Activated T-cell treated with anti-CD3 and anti-CD28 coated beads for 1 hour (primary cell): ENCODE measurements around the gene RBM20.
"Not testable (repeated sequence)": the region's sequence is repeated elsewhere in the genome, so short reads cannot be mapped to it uniquely, and the experiment has no call there.

Experiments used
- DNase-seq: peaks from one replicate; pipeline ENCODE4 v3.0.0-alpha.2; 2020; ENCODE audit warnings: low read depth

RBM20 gene

DNA sequence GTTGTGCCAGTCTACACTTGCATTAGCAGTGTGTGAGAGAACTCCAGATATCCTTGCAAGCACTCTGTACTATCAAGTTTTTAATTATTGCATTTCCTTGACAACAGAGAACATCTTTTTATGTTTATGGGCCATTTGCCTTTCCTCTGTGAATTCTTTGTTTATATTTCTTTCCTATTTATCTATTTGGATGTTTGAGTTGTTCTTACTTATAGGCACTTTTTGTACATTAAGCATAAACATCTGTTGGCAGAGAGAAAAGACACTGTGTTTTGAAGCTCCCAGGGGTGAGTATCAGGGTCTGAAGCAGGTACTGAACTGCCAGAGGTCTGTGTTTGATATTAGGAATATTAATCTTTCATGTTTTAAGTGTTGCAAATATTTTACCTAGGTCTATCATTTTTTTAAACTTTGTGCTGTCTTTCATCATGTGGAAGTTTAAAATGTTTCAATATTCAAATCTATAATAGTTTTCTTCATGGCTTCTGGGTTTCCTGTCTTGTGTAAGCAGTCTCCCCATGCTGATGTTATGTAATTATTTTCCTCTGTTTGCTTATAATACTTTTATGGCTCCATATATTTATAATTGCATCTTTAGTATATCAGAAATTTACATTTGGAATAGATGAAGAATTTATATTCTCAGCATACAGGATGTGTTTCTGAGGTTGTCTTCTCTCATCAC lies 209.9 kb downstream of the RBM20 start:
- DNase-seq, result no peak

DNA sequence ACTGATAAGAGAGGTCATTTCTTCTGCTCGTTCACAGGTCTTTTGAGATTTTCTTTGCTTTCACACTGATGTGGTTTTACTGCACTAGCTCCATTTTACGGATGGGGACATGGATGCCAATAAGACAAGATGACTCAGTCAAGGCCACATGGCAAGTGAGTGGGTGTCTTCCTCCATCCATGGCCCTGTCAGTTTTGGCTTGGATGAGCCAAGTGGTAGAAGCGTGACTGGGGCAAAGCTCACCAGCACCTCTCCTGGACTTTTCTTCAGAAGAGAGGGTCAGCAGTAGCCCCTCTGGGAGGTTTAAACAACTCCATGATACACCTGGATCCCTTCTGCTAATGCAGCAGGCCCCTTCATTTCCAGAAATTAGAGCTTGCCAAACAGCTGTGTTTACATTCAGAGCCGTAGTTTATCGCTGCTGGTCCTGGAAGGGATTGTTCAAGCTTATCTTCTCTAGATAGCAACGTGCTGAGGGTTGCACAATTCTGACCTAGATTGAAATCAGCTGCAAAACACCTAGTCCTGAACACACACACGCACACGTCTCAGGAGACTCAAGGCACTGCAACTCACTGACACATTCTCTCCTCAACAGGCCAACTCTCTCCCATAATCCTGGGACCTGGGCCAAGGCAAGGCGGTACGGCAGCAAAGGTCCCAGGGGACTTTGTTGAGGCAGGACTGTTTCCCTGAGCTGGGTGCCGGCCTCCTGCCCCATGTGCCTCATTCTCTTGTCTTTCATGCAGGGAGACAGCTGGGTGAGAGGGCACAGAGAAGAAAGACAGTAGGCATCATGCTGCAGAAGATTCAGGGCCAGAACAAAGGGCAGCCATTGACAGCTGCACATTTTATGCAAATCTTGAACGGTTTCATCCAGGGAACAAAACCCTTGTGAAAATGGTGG lies 213.4 kb downstream of the RBM20 start:
- no peak for DNase-seq

DNA sequence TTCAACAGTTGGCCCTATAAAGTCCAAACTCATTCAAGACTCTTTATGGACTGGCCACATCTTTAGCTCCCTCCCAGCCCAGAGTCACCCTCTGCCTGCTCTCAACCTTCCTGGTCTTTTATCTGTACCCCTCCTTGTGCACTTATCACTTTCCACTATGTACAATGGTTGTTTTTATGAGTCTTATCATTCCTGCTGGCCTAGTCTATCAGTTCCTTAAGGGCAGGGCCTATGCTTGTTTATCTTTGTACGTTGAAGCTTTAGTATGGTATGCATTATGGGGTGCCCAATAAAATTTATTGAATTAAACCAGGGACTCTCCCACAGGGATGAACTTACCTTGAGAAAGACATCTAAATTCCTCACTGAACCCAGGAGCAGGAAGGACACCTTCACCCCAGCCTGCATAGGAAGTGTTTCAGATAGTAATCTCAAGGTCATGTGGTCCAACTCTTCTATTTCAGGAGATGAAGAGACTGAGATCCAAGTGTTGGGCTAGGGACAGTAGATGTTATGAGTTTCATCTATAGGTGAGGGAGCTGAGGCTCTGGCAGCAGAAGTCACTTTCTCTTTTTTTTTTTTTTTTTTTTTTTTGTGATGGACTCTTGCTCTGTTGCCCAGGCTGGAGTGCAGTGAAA lies 214.3 kb downstream of the RBM20 start:
- DNase-seq, result no peak

DNA sequence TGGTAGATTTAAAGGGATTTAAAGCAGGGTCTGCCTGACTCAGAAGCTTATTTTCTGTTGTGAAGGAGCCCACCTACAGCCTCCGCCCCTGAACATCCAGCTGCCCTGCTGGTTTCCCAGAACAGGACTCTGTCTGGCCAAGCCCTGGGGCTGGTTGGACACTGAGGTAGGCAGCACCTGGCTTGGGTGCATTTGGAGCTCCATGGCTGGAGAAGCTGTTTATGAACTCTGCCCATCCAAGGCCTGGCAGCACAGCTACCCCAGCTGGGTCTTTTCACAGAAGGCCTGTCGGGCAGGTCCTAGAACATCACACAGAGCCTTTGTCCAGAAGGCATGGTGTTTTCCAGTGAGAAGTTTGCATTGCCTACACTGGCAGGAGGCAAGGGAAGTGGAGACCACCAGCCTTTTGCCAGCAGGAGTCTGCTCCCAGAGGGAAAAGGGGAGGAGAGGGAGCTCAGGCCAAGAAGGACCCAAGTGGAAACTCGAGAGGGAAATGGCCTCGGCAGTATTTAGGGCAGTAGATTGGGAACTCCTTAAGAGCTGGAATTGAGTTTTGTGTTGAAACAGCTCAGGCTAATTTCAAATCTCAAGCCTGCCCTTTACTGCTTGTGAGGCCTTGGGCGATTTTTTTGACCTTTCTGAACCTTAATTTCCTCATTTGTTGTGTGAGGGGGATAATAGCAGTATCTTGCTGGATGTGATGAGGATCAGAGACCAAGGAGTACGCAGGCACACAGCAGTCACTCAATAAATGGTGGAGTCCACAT lies 215.3 kb downstream of the RBM20 start:
- no peak for DNase-seq

DNA sequence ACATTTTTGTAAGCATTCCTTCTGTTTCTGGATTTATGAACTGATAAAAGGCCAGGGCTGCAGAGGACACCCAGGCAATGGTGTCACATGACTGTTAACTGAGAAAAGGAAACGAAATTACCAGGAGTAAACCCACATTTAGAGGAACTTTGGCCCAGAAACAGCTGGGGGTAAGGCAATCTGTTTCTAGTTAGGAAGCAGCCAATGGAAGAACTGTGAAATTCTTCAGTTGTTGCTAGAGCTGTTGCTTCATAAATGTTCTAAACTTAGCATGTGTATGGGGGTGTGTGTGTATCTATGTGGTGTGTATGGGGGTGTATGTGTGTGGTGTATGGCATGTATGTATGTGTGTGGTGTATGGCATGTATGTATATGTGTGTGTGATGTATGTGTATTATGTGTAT lies 215.8 kb downstream of the RBM20 start:
- no peak for DNase-seq

DNA sequence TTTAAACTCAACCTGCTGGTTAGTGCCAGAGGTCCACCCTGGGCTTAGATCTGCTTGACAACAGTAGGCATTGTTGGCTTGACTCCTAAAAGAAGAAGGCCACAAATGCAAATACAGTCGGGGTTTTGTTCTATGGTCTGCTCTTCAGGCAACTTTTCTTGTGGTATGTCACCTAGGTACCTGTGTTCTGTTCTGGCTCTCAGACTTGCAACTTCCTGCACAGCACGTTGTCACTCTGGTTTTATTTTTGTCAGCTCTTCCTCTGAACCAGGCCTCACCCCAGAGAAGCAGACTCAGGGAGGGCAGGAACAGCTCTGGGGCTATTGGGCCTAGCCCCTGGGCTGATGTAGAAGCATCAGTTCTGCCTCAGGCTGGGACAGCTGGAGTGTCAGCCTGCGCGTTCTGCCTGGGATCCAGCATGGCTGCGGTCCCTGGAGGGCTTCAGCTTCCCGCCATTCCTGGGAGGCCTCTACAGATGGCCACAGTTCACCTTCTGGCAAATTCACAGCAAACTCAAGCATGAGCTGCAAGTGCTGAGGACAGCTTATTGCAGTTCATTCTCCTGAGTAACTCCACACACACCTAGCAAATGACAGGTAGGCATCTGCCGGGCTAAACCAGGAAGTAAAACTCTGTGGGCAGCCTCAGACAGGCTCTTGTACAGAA lies 216.6 kb downstream of the RBM20 start:
- DNase-seq, result peak; percentile 27

DNA sequence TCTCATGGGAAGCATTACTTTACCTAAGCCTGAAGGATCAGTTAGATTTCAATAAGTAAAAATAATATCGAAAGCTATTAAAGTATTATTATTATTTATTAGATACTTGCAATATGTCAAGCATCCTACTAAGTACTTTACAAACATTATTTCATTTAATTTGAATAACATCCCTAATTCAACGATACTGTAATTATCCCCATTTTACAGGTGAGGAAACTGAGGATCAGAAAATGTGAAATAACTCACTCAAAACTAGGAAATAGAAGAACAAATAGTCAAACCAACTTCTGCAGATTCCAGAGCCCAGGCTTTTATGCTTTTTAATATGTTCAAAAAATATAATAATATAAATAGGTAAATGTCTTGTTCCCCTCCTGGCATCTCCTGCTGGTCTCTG lies 217.3 kb downstream of the RBM20 start:
- DNase-seq, result no peak

DNA sequence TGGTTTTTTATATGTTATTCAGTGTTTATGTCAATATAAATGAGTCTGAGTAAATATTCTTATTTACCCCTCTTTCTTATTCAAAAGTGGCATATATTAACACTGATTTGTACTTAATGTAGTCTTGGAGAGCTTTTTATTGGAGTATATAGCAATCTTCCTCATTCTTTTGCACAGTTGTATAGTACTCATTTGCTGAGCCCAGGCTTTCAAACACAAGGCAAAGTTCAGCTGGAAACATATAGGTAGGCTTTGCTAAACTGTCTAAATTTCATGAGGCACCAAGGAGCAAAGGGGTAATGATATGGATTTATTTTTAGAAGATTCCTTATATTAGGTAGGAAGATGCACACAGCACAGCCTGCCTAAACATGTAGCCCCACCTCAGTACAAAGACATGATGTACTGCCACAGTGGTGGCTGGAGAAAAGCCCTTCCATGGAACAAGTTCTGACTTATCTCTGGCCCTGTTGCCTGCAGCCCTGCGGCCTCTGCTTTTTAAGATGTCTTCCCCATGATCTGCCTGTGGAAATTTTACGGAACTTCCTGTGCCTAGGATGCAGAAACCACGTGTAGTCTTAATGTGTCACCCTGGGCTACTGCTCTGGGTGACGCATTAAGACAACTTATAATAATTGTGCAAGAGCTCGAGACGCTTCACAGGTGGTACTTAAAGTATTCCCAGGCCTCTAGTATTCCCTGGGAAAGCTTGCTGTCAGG lies 218.0 kb downstream of the RBM20 start:
- no peak for DNase-seq

DNA sequence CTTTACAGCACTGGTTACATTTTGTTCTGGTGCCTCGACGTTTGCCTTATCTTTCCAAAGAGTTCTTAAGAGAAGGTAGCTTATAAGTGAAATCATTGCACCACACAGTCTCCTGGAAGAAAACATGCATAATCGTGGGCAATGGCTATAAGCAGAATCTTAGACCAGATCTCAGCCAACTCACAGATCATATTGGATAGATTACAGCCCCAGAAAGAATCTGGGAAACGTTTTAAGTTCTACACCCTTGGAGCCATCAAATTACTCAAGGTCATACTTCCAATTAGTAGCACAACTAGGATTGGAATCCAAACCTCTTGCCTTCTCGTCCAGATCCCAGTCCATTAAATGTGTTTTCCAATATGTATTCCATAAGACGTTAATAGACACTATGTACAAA lies 218.8 kb downstream of the RBM20 start:
- DNase-seq, result no peak

DNA sequence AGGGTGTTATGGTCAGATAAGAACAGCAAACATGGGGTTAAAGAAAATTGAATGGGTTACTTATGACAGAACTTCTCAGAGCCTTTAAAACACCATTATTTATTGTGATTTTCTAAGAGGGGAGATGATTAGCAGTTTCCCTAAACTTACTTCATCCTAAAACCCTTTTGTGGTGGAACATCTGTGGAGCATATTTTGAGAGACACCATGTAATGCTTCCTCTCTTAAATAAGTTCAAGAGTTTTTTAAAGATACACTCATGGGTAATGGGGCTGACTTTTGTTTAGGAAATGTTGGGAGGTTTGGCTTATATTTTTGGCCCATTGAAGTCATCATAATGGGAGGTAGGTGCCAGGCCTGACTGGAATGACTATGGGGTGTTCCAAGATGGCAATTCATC lies 219.2 kb downstream of the RBM20 start:
- no peak for DNase-seq

DNA sequence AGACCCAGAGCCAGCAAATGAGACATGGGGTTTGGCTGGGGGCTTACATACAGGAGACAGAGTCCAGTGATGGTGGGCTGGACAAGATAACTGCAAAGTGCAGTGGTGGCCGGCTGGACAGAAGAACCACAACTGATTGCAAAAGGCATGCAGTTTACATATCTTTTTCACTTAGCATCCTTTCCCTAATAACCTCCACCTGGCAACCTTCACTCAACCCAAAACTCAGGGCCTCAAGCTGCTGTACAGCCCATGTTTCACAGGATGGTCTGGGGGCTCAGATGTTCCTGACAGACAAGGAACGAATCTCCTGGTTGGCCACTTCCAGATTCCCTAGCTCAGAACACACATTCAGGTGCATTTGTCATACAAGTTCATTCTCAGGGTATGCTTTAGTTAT lies 219.8 kb downstream of the RBM20 start:
- no peak for DNase-seq

DNA sequence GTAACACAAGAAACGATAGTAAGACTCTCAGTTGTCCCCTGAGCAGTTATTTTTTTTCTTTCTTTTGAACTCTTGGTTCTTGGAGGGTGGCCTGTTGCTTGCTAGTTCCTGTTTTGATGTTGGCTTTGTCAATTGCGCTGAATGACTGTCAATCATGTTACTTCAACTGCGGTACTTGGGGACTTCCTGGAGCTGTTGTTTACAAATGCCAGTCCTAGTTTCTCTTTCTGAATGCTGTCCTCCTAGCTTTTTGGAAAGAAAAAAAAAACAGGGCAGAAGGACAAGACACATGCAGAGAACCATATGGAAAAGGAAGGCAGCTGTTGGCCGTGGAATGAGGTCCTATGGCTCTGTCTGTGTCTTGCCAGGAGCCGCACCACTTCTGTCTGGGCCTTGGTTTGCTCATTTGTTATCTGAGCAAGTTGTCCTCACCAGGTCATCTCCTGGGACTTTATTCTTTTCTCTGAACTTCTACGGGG lies 220.6 kb downstream of the RBM20 start:
- DNase-seq, result no peak

DNA sequence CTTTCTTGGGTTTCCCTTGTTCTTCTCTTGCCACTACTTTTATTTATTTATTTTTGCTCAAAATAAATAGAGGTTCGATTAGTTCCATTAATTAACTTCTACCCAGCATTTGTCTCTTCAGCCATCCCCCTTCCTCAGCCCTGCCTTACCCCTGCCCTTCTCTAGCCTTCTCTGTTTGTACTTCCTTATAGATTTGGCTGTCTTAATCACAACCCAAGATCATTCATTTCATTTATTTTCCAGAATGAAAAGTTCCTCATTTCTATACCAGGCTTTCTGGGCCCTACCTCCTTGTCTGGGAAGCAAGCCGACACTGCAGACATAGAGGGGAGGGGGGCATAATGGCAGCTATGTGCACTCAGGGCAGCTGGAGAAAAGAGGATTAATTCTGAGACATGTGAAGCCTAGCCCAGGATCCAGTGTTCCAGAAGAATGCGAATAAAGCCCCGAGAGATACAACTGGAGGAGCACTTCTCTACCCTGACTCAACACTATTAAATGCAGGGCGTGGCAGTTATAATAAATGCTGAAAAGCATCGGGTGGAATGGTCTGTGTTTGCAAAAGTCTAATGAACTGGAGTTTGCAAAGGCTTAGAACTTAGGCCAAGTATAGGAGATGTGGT lies 221.2 kb downstream of the RBM20 start:
- no peak for DNase-seq

DNA sequence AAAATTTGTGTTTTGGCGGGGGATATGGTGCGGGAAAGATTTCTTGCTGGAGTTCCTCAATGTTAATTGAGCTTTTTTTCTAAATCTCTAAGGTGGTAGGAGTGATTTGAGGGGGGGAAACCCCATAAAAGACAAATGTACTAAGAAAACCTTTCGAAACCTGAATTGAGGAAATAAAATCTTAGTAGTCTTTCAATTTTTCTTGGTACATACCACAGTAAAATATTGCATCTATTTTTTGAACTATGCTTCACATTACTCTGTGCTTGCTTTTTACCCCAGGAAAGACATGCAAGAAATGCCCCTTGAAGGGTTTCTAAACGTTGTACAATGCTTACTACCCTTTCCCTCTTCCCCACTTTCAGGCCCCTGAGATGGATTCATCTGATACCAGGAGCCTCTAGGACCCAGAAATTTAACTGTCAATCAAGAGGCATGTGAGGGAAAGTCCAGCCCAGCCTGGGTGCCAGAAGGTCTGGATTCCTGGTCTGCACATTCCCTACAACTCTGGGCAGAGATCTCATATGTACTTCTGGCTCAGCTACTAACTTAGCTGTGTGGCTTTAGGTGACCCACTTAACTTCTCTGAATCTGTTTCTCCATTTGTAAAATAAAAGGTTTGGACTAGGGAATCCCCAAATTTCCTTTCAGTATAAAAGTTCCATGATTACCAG lies 221.8 kb downstream of the RBM20 start:
- no peak for DNase-seq

DNA sequence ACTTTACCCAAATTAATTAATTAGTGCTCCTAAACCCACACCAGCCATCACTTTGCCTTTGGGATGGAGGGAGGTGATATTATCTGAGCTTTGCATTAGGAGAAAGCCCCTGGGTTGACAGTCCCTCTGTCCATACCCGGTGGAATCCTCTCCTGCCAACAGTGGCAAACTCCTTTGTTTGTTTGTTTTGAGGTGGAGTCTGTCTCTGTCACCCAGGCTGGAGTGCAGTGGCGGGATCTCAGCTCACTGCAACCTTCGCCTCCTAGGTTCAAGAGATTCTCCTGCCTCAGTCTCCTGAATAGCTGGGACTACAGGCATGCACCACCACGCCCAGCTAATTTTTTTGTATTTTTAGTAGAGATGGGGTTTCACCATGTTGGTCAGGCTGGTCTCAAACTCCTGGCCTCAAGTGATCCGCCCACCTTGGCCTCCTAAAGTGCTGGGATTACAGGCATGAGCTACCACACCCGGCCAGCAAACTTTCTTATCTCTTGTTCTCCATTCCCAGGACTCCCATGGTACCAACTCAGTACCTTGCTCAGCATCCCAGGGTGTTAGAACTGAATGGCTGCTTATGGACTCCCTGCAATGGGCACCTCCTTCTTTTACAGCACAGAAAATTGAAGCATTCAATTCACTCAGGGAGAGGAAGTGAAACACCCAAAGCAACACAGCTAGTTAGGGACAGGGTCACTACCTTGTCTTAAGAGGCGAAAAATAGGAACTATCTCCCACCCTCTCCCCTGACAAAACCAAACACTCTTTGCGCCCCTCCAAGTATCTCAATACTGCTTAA lies 223.1 kb downstream of the RBM20 start:
- not testable (repeated sequence) for DNase-seq

DNA sequence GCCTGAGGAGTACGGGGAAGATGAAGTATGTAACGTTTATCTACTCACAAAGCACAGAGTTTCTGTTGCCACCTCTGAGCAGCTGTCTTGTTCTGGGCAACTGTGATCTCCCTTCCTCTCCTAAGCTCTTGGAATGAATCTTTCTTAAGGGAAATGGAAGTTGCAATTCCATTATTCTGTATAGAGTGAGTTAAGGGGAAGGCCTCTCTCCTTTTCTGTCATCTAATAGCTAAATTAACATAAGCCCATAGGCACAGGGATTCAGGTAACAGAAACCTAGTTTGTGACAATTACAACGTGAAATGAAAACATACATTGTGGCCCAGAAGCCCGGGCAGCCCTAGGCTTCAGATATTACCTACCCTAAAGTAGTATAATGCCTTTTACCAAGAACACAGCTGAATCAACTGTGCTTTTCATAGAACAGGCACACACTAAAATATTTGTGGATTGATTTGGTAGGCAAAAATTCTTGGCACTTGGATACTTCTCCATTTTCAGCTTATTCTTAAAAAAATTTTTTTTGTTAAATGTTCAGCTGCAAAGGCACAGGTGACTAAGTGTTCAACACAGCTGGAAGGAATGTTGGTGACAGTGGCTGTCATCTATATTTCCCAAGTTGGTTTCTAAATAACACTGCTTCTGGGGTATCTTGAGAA lies 223.8 kb downstream of the RBM20 start:
- no peak for DNase-seq

DNA sequence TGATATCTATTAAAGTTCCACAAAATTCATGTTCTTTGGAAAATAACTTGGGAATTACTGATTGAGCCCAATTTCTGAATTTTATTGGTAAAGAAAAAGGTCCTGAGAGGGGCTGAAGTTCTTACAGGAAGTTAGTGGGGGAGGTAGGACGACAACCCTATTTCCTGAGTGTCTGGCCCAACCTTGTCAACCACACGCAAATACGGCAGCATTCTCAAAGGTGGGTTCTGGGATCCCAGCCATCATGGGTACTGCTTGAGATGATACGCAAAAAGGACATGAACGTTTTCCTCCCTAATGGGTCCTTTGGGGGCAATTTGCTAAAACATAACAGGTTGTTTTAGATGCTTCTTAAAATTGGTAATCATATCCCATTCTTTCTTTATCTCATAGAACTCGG lies 224.8 kb downstream of the RBM20 start:
- DNase-seq, result peak; percentile 30

DNA sequence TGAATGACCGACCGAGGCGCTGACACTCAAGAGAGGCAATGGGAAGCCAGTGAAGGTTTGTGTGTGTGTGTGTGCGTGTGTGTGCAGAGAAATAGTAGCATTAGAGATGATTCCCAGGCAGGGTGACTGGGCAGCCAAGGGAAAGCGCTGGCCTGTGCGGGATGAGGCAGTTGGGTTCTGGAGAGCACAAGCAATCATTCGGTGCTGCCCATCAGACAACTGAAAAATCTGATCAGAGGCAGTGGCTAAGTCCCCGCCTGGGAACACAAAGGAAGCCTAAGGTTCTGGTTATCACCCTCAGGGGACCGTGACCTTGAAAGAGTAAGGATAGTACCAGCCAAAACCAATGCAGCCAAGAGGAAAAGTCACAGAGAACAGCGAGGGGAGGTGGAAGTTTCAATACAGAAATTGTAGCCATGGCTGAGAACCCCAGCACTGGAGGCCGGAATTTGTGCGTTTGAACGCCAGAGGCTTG lies 226.7 kb downstream of the RBM20 start:
- no peak for DNase-seq
